ENCODE results near the gene ELK4.

DNA sequence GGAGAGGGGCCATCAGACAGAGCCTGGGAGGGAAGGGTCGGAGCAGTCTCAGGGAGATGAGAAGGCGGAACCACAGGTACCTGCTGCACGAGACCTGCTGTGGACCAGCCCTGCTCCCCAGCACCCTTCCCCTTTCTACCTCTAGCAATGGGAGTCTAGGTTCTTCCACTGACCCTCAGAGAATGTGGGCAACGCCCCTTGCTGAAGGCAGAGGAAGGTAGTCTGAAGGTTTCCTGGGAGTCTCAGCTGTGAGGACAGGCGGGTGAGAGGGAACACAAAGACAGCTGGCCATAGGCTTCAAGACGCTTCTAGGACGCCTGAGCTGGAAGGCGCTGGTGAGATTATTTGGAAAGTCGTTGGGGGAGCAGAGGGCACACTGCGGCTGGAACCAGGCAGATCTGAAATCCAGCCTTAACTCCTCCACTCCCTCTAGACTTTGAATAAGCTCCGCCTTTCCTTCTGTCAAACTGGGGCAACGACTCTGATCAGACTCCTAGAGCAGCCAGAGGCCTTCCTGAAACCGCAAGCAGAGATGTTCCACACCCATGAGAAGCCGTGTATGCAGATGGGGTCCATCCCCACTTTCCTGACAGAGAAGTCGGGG, 30.4 kb upstream of the ELK4 start:
- TF ChIP-seq, protein P1, sequence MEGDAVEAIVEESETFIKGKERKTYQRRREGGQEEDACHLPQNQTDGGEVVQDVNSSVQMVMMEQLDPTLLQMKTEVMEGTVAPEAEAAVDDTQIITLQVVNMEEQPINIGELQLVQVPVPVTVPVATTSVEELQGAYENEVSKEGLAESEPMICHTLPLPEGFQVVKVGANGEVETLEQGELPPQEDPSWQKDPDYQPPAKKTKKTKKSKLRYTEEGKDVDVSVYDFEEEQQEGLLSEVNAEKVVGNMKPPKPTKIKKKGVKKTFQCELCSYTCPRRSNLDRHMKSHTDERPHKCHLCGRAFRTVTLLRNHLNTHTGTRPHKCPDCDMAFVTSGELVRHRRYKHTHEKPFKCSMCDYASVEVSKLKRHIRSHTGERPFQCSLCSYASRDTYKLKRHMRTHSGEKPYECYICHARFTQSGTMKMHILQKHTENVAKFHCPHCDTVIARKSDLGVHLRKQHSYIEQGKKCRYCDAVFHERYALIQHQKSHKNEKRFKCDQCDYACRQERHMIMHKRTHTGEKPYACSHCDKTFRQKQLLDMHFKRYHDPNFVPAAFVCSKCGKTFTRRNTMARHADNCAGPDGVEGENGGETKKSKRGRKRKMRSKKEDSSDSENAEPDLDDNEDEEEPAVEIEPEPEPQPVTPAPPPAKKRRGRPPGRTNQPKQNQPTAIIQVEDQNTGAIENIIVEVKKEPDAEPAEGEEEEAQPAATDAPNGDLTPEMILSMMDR (IDR thresholded peaks at IDR 0.05 in 8 of 11, conservative IDR thresholded peaks at IDR 0.05 in 3 of 11) = no peak
- TF ChIP-seq POLR2A (IDR thresholded peaks at IDR 0.05) = no peak
